BE2C (cell line): ENCODE results near the gene GJD2.

Experiments
- DNase-seq: peaks from one replicate; pipeline ENCODE4 v3.0.0-alpha.2; 2020
- H3K27me3 ChIP-seq: fragments of 250-450 bp; sonication (Bioruptor Pico); 2 replicates; pipeline ENCODE4 v1.5.1; 2020; ENCODE audit warnings: mild to moderate bottlenecking
- H3K36me3 ChIP-seq: fragments of 250-450 bp; sonication (Bioruptor Pico); 2 replicates; pipeline ENCODE4 v1.5.1; 2020; ENCODE audit warnings: mild to moderate bottlenecking
- H3K4me1 ChIP-seq: fragments of 250-450 bp; sonication (Bioruptor Pico); 2 replicates; pipeline ENCODE4 v1.5.1; 2020
- H3K4me3 ChIP-seq: 2 replicates; pipeline ENCODE4 v1.5.1; 2011; ENCODE audit warnings: low read depth, low read length
- H3K9me3 ChIP-seq: fragments of 250-450 bp; sonication (Bioruptor Pico); 2 replicates; pipeline ENCODE4 v1.5.1; 2020
- CTCF ChIP-seq: IDR thresholded peaks from 2 replicates; pipeline ENCODE4 v1.5.1; 2012; ENCODE audit warnings: mild to moderate bottlenecking, low read depth, low read length

Gene GJD2

GRCh38 chr15:34757262-34757661 is 2.5 kb upstream of the GJD2 start:
- H3K9me3 ChIP-seq, result no peaks in the 10 kb centered on the region
- TF ChIP-seq CTCF, result no peak
- H3K27me3 ChIP-seq, result peaks cover 8% of the 10 kb centered on the region; the same call in 1 of the 2 replicates
- no peak for DNase-seq
- H3K4me3 ChIP-seq, result no peak overlapping the region
- no peaks in the 10 kb centered on the region for H3K36me3 ChIP-seq
- H3K4me1 ChIP-seq, result peaks cover 16% of the 10 kb centered on the region

DNA sequence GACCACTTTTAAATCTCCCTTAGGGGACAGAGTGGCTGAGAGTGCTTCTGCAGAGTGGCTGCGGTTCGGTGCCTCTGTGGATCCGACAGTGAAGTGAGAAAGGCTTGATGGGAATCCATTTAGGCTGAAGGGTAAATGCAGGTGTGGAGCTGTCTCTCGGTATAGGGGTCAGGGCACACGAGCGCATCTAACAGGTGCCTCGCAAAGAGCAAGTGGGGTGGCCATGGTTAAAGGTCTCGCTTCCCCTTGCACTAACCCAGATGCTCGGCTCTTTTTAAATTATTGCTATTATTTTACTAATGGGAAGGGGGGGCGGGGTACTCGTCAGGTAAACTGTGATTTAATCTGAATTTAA is 598 bp upstream of the GJD2 start:
- Histone ChIP-seq H3K4me3 (peak overlapping the region; percentile 74), H3K36me3 (no peaks in the 10 kb centered on the region), H3K4me1 (peaks cover 6% of the 10 kb centered on the region), H3K27me3 (peaks cover 8% of the 10 kb centered on the region; the same call in 1 of the 2 replicates), H3K9me3 (no peaks in the 10 kb centered on the region)
- no peak for DNase-seq
- no peak for TF ChIP-seq CTCF

DNA sequence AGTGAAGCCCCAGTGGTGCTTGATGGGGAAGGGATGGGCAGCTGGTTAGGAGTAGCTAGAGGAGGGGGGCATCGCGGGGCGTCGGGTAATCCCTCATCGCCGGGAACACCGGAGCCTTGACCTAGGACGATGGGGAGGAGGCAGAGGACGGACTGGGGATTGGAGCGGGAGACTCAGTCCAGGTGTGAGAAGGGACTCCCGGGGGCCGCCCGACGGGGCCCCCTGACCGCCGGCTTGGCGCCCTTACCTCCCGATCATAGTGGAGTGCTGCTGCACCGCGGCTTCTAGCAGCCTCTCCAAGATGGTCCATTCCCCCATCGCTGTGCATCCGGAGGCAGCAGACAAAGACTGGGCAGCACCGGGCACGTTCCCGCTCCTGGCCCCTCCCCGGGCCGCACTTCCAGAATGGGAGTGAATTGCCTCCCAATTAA is 612 bp downstream of the GJD2 start:
- Histone ChIP-seq H3K27me3 (peaks cover 8% of the 10 kb centered on the region; the same call in 1 of the 2 replicates), H3K9me3 (no peaks in the 10 kb centered on the region), H3K4me3 (peak overlapping the region; percentile 74), H3K36me3 (no peaks in the 10 kb centered on the region), H3K4me1 (no peaks in the 10 kb centered on the region)
- no peak for TF ChIP-seq CTCF
- peak; percentile 16 for DNase-seq

DNA sequence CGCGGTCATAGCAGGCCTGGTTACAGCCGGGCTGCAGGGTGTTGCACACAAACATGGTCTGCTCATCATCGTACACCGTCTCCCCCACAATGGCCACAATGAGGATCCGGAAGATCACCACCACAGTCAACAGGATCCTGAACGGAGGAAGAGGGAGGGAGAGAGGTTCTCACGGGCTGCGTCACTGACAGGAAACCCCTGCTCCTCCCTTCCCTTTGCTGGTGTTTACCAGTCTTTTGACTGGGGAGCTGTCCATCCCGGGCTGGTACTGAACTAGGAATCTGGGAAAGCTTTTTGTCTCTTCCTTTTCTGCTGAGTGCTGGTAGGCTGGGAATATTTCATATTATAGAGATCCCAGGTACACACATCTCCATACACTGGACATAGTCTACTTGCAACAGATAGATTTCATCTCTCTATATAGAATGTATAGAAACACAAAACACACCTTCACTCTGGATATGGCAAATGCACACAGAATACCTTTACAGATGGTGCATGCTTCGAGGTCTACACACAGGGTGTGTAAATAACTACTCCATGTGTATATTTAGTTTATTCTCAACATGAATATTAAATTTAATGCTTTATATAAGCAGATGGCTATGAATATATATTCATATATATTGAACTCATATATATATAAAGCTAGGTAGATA is 1.4 kb downstream of the GJD2 start:
- TF ChIP-seq CTCF, result no peak
- peaks cover 8% of the 10 kb centered on the region; the same call in 1 of the 2 replicates for H3K27me3 ChIP-seq
- DNase-seq, result no peak
- no peak overlapping the region; the same call in 1 of the 2 replicates for H3K4me3 ChIP-seq
- no peaks in the 10 kb centered on the region for H3K9me3 ChIP-seq
- no peaks in the 10 kb centered on the region for H3K4me1 ChIP-seq
- H3K36me3 ChIP-seq, result no peaks in the 10 kb centered on the region

GRCh38 chr15:34749691-34750090 is 5.1 kb downstream of the GJD2 start:
- no peak for DNase-seq
- no peak overlapping the region for H3K4me3 ChIP-seq
- no peaks in the 10 kb centered on the region for H3K4me1 ChIP-seq
- no peaks in the 10 kb centered on the region for H3K36me3 ChIP-seq
- peaks cover 8% of the 10 kb centered on the region; the same call in 1 of the 2 replicates for H3K27me3 ChIP-seq
- H3K9me3 ChIP-seq, result no peaks in the 10 kb centered on the region
- no peak for TF ChIP-seq CTCF

DNA sequence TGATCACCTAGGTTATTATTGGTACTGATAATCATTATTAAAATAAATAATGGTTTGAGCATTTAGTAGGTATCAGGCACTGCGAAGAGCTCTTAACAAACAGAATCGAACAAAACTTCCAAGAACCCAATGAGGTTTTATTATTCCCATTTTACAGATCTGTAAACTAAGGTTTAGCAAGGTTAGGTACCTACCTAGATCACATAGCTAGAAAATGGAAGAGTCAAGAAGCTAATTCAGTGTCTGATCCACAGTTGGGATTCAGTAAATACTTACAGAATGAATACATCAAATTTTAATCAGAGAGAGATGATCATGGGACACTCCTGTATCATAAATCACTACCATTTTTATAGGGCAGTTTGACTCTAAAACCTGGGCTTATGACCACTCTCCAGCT is 15.5 kb downstream of the GJD2 start:
- H3K27me3 ChIP-seq, result no peaks in the 10 kb centered on the region
- H3K4me1 ChIP-seq, result no peaks in the 10 kb centered on the region
- DNase-seq, result no peak
- H3K36me3 ChIP-seq, result no peaks in the 10 kb centered on the region
- no peaks in the 10 kb centered on the region; the same call in 1 of the 2 replicates for H3K9me3 ChIP-seq
- TF ChIP-seq CTCF, result no peak
- no peak overlapping the region for H3K4me3 ChIP-seq
